ENCODE data around the gene PIGU. TPM values are rescaled to one million over a fixed set of nuclear protein-coding genes. Genes with fewer than 3 reads are reported as not detected.
"Not testable (repeated sequence)": the region's sequence is repeated elsewhere in the genome, so short reads cannot be mapped to it uniquely, and the experiment has no call there.

Gene PIGU
- total RNA-seq, 1 donor from 2014 or later, result 6.0 TPM

DNA sequence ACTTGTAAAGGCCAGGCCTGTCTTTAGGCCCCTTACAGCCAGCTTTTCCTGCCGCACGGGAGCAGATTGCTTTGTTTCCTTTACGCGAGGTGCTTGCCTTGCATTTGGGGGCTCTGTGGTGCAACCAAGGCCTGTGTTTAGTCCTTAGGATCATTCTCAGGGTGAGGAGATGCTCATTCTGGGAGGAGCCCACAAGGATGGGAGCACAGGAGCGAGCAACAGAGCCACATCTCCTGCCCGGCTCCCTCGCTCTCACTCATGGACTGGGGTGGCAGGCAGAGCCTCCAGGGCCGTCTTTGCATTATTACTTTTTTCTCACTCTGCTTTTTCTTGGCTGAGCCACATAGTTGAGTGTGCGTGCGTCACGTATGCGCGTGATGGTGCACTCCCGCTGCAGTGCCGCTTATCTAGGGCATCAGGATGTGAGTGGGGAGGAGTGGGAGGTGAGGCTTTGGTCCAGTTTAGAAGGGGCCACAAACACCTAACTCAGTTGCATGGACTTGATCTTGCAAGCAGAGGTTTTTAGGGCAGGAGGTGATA is 141.5 kb downstream of the PIGU start:
- DNase-seq (ENCODE audit: low spot score), result no peak

DNA sequence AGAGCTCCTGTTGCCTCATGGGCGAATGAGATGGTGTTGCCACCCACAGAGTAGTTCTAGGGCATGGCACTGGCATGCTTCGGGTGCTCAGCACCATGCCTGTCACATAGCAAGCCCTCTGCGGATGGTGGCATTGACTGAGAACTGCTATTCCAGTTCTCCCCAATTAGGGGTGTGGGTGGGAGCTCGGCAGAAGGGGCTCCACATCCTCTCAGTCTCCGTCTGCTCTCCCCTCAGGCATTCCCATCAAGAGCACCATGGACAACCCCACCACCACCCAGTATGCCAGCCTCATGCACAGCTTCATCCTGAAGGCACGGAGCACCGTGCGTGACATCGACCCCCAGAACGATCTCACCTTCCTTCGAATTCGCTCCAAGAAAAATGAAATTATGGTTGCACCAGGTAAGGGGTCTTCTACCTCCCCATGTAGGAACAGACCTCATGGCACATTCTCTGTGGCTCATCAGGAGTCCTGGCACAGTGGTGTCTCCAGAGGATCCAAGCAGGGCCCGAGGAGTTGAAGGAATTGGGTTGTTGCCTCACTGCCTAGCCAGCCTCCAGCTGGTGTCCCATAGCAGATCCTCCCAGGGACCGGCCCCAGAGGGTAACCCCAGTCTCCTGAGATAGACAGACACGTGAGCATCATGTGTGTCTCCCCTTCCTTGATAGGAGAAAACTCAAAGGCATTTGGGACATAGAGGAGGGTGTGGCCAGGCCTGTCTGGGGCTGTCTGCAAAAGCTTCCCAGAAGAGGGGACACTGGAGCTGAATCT is 142.3 kb downstream of the PIGU start:
- no peak for DNase-seq (ENCODE audit: low spot score)

DNA sequence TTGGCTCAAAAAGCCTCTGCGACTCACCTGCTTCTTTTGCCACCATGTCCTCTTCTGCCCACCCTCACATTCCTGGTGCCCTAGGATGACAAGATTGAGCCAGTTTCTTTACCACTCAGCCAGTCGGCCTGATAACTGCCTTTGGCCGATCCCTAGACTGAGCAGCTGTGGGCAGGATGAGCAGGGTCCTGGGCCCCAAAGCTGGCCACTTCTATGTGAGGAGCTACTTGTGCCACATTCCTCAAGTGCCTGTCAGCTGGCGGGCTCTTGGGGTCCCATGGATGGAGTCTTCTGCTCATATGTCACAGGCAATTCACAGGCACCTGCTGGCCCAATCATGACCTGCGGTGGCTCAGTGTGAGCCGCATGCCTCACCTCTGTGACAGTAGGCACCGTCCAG is 144.1 kb downstream of the PIGU start:
- no peak for DNase-seq (ENCODE audit: low spot score)

DNA sequence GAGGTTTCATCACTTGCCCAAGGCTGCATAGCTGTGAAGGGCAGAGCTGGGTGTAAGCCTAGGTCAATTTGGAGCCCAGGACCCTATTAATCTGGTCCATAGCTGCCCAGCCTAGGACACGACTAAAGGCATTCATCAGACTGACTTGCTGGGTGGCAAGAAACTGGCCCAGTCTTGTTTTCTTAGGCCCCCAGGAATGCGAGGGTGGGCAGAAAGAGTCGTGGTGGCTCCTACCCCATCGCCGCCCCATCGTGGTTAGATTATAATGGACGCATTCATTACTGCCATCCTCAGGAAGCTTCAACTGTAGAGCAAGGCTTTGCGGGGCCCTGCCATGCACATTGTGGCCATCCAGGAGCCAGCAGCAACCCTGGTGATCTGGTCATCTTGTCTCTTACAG is 144.6 kb downstream of the PIGU start:
- no peak for DNase-seq (ENCODE audit: low spot score)

DNA sequence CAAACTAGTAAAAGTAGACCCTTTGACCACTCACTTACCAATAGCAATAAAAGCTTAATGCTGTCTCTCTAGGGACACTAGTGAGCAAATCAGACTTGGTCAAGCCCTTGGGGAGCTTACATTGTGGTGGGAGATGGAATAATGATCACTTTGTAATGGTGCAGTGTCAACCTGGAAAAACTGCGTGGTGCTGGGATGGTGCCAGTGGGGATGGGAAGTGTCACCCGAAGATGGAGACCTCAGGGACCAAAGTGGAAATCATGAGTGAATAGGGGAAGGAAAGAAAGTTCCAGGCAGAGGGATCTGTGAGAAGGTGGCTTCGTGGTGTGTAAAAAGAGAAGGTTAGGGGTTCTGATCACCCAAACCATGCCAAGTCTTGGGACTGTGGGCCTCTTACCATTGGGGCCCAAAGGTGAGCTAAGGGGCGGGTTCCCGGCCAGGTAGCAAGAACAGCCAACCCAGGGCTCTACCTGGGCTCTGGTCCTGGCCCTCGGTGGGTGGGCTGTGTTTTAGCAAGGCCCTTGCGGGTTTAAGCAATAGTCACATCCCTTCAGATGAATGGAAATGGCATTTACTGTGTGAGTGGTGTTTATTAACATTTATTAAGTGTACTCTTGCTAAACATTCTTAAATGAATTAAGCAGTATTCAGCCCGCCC is 145.2 kb downstream of the PIGU start:
- no peak for DNase-seq (ENCODE audit: low spot score)

DNA sequence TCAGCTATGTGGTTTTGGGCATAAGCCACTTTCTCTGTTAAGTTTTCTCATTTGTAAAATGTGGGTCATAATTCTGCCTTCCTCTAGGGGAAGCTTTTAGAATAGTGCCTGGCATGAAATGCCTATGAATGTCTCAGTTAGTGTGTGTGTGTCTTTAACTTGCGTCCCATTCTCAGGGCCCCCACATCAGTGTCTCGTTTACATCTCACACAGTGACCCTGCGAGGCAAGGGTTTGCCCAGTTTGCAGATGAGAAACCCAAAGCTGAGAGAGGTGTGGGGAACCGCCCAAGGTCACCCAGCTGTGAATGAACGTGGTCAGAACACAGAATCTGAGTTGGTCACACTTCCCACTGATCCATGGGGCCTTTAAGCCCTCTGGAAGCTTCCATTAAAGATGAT is 146.6 kb downstream of the PIGU start:
- no peak for DNase-seq (ENCODE audit: low spot score)

DNA sequence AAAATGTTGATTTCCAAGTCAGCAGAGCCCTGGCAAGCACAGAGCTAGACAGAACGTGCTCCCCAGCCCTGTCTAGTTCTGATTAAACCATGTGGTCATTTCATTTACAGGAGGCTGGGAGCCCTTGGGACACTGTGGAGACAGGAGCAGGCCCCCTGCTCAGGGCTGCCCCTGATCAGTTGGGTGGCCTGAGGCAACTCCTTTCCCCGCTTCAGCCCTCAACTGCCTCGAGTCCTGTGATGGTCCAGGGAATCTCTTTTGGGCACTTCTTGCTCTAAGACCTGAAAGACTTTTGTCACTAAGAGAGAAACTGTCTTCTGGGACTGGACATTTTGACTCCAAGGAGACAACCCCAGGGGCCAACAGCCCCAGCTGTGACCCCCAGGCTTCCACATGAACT is 147.2 kb downstream of the PIGU start:
- no peak for DNase-seq (ENCODE audit: low spot score)

DNA sequence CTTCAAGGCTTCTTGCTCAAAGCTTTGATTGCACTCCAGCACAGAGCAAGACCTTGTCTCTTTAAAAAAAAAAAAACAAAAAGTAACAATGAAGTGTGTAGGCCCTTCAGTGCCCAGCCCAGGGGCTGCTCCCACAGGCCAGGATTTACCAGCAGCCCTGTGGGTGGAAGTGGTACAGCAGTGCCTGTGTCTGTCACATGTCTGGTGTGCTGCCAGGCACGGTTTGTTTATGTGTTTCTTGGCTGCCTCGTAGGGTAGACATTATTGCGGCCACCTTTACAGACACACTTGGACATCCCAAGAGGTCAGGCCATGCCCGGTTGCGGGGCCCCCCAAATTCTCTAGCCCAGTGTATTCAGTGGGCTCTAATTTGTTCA is 148.0 kb downstream of the PIGU start:
- no peak for DNase-seq (ENCODE audit: low spot score)

DNA sequence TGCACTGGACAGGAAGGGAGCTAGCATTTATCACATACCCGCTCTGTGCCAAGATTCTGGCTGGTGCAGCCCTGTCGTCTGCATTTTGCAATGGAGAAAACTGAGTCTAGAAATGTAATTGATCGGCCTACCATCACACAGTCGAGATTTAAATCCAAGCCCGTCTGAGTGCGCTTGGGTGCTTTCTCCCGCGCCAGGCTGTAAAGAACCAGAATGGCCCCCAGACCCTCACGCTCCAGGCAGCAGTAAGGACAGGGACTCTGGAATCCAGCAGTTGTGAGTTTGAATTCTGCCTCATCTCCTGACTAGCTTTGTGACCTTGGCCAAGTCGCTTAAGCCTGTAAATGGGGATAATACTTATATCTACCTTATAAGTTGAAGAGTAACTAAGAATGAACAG is 149.9 kb downstream of the PIGU start:
- no peak for DNase-seq (ENCODE audit: low spot score)

DNA sequence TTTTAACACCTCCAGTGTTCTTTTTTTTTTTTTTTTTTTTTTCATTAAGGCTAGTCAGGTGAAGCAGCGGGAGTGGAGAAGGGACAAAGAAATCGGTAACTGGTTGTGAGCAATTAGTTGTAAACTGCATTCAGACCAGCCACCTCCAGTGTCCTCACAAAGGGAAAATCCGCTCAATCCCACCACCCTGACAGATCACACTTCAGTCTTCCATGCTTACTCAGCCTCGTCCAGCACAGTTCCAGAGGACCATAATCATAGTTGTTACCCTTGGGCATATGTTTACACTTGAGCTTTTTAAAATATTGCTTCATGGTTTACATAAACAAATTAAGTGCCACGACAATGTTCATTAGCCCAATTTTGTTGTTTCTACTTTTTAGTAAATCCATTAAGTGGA is 150.4 kb downstream of the PIGU start:
- DNase-seq (ENCODE audit: low spot score), result no peak

DNA sequence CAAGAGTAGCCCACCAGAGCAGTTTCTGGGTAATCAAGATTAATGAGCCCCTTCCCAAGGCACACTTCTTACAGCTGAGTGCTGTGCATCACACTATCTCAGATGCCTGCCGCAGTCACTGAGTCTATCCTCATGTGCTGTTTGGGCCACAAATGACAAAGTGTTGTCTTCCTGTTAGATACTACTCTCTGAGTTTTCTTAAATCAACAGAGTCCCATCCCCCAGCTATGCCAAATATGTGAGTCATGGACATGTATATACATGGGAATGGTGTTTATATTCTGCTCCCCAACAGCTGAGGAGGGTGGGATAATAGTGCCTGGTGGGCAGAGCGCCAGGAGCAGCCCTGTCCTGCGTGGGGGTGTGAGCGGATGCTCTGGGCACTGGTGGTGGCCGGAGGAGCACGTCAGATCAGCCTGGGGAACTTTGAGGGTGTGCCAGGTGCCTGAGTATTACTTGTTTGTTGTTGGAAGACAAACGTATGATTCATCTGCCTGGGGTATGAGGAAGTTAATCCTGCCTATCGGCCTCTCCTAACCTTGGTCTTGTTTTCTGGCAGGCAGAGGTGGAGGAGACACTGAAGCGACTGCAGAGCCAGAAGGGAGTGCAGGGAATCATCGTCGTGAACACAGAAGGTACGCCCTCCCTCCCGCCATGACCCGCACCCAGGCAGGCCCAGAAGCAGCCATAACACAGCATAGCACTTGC is 151.0 kb downstream of the PIGU start:
- DNase-seq (ENCODE audit: low spot score), result peak; percentile 85

DNA sequence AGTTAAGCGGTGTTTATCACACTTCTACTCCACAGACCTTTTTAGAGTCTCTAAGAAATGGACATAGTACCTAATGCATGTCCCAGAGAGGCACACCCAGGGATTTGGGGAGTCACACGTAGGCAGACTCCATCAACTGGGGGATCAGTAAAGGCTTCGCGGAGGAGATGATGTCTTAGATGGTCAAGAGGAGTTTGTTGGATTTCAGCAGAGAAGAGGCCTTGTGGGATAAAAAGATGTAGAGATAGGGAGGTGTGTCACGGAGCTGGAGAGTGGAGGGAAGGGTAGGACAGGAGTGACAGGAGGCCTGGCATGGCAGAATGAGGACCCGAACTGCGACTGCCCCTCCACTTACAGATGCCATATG is 151.6 kb downstream of the PIGU start:
- no peak for DNase-seq (ENCODE audit: low spot score)

DNA sequence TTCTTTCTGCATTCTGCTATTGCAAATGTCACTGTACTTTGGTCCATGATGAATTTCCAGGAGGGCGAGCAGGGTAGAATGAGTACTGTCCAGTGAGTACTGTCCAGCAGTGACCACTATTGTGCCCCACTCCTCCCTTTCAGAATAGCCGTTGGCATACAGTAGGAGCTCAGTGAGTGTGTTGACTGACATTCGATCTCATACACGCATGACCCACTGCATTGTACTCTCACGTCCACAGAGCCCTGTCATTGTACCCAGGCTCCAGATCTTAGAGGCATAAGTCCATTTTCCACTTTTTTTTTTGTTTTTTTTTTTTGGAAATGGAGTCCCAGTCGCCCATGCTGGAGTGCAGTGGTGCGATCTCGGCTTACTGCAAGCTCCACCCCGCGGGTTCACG is 152.5 kb downstream of the PIGU start:
- no peak for DNase-seq (ENCODE audit: low spot score)

DNA sequence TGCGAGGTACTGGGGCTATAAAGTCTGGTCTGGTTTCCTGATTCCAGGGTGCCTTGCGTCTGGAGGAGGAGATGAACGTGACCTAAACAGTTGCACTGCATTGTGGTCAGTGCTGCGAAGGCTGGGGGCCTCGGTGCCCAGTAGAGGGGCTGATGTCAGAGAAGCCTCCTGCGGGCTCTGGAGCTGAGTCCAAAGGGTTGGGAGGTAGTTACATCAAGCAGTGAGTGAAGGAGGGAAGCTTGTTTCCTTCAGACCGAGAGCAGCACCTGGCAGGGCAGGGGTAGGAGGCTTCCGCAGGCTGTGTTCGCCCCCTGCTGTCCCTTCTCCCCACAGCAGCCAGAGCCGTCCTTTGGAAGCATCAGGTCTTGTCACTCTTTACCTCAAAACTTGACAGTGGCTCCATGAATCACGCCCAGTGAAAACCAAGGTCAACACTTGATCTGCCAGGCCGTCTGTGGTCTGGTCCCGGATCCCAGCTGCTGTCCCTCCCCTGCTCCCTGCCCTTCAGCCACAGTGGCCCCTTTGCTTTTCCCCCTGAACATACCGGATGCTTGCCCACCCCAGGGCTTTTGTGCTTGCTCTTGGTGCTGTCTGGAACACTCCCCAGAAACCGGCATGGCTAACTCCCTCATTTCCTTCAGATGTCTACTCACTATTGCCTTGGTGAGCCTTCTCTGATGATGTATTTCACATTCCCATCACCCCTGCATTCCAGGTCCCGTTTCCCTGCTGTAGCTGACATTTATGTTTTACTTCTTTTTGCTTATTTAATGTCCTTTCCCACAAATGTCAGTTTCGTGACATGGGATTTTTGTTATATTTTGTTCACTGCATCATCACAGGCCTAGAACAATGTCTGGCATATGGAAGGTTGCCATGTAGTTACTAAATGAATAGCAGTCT is 153.7 kb downstream of the PIGU start:
- DNase-seq (ENCODE audit: low spot score), result no peak

DNA sequence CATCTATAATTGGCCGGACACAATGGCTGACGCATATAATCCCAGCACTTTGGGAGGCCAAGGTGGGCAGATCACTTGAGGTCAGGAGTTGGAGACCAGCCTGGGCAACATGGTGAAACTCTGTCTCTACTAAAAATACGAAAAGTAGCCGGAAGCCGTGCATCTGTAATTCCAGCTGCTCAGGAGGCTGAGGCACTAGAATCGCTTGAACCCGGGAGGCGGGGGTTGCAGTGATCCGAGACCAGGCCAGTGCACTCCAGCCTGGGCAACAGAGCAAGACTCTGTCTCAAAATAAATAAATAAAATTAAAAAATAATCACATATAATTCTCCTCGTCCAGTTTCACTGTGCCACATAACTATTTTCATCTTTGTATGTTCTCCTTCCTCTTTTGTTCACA is 157.1 kb downstream of the PIGU start:
- DNase-seq (ENCODE audit: low spot score), result not testable (repeated sequence)

DNA sequence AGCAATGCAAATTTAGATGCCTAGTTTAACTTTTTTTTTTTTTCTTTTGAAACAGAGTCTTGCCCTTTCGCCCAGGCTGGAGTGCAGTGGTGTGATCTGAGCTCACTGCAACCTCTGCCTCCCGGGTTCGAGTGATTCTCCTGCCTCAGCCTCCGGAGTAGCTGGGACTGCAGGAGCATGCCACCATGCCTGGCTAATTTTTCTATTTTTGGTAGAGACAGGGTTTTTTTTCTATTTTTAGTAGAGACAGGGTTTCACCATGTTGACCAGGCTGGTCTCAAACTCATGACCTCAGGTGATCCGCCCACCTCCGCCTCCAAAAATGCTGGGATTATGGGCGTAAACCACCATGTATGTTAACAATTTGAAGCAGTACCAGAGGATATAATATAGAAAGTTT is 158.0 kb downstream of the PIGU start:
- DNase-seq (ENCODE audit: low spot score), result not testable (repeated sequence)

DNA sequence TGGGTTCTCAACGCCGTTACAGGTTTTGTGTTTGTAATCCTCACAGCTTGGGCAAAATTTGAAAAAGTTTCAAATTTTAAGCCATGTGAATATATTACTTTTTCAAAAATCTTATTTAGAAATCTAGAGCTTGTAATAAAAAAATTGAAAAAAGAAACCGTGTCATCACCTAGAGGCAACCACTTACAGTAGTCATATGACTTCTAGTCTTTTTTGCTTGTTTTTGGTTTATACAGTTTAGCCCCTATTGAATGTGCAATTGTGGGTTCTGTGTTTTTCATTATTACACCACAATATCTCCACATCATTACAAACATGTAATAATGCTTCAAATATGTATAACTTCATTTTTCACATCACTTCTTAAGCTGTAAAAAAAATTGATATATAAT is 159.8 kb downstream of the PIGU start:
- DNase-seq (ENCODE audit: low spot score), result no peak

DNA sequence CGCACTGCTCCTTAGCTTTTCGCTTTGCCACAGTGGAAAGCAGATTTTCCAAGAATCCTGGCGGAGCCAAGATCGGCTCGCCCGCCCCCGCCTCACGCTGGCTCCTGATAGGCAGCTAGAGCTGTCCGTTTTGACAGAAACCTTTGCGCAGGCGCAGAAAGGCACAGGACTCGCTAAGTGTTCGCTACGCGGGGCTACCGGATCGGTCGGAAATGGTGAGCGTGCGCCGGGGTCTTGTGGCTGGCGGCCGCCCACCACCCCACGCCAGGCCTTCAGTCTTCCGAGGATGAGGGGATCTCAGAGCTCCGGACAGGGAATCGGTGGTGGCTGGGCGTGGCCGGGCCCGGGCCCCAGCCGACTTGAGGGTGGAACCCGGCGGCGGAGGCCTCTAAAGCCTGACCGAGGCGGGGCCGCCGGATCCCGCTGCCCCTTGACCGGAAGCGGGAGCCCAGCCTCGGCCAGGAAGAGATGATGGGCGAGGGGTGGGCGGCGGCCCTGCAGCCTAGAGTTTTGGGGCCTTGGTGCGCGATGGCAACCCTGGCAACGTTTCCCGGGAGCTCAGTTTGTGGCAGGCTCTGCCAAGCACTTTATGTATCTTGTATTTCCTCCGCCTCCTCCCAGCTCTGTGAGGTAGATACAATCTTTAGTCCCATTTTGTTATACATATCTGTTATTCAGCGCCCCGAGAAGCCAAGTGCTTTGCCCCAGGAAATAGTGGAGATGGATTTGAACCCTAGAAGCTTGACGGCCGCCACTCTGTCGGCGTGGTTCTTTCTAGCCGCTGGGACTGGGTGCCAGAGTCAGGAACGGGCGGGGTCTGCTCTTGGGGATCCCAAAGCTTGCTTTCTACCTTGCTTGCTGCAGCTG is 160.4 kb downstream of the PIGU start, which contains the start of gene DYNLRB1:
Gene DYNLRB1, plus strand, starts transcription at position 176 of the 867 bp plus-strand sequence. Its CDS starts 37 bp downstream, at position 213.
- peak; percentile 99 for DNase-seq (ENCODE audit: low spot score)

DNA sequence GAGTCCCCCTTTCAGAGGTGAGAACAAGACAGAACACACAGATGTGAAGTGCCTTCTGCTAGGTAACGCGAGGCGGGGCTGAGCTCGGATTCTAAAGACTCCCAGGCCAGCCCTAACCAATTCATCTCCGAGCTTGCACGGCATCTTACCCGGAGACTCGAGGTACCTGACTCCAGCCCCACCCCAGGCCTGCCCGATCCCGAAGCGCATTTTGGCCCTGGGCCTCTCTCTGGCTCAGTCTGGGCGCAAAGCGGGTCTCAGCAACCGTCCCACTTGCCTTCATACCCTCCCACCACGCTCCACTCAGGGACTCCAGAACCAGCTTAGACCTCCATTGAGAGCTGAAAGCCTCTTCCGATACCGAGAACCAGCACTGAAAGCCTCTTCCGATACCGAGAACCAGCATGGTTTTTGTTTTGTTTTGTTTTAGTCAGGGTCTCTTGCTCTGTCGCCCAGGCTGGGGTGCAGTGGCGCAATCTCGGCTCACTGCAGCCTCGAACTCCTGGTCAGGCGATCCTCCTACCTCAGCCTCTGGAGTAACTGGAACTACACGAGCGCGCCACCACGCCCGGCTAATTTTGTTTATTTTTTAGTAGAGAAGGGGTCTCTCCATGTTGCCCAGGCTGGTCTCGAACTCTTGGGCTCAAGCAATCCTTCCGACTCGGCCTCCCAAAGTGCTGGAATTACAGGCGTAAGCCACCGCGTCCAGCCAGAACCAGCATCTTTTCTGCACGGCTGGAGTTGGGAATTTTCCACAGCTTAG is 161.2 kb downstream of the PIGU start:
- DNase-seq (ENCODE audit: low spot score), result peak; percentile 82
